Measurements from ENCODE around the gene ABCA1. TPM values are rescaled to one million over a fixed set of nuclear protein-coding genes. Genes with fewer than 3 reads are reported as not detected.

ABCA1 gene
- polyA plus RNA-seq, 1 experiment, result 36.2 TPM

GRCh38 chr9:104896131-104896530 lies 31.8 kb downstream of the ABCA1 start:
- Histone ChIP-seq H3K27me3 (ENCODE audit: control insufficient read depth, insufficient read depth, low read length) (no peaks in the 10 kb centered on the region), H3K36me3 (ENCODE audit: control insufficient read depth, insufficient read depth, low read length) (no peaks in the 10 kb centered on the region; the same call in 1 of the 2 replicates), H3K4me3 (ENCODE audit: low read depth, low read length) (no peak overlapping the region)
- ChIA-PET CTCF (interaction anchor here (1.6 kb wide), 2 partner anchors 14 to 33 kb away, joined by 4 to 5 read pairs; no protein-coding TSS in a partner anchor), POLR2A (no interaction called here)
- no peak for TF ChIP-seq CTCF (IDR thresholded peaks at IDR 0.05; ENCODE audit: insufficient read depth, low read depth, low read length)
- no peak for DNase-seq (ENCODE audit: low read depth)

- POLR2A ChIA-PET, result no interaction called here
- CTCF ChIA-PET, result interaction anchor here (1.6 kb wide), 2 partner anchors 15 to 32 kb away, joined by 4 to 5 read pairs; no protein-coding TSS in a partner anchor
- Histone ChIP-seq H3K27me3 (ENCODE audit: control insufficient read depth, insufficient read depth, low read length) (no peaks in the 10 kb centered on the region), H3K4me3 (ENCODE audit: low read depth, low read length) (no peak overlapping the region), H3K36me3 (ENCODE audit: control insufficient read depth, insufficient read depth, low read length) (no peaks in the 10 kb centered on the region; the same call in 1 of the 2 replicates)
- DNase-seq (ENCODE audit: low read depth), result peak; percentile 89
- no peak for TF ChIP-seq CTCF (IDR thresholded peaks at IDR 0.05; ENCODE audit: insufficient read depth, low read depth, low read length)
These were observed 32.4 kb downstream of the ABCA1 start for GRCh38 chr9:104895572-104895971.

GRCh38 chr9:104892701-104893100 lies 35.3 kb downstream of the ABCA1 start:
- H3K4me3 ChIP-seq (ENCODE audit: low read depth, low read length), result no peak overlapping the region
- H3K27me3 ChIP-seq (ENCODE audit: control insufficient read depth, insufficient read depth, low read length), result no peaks in the 10 kb centered on the region
- CTCF ChIA-PET, result interaction anchor here (0.6 kb wide), 2 partner anchors 29 to 205 kb away, joined by 3 read pairs; no protein-coding TSS in a partner anchor
- no peak for TF ChIP-seq CTCF (IDR thresholded peaks at IDR 0.05; ENCODE audit: insufficient read depth, low read depth, low read length)
- no peak for DNase-seq (ENCODE audit: low read depth)
- peaks cover 3% of the 10 kb centered on the region; the same call in 1 of the 2 replicates for H3K36me3 ChIP-seq (ENCODE audit: control insufficient read depth, insufficient read depth, low read length)
- POLR2A ChIA-PET, result interaction anchor here (0.7 kb wide), 1 partner anchor 17 kb away, joined by 4 read pairs; no protein-coding TSS in a partner anchor

GRCh38 chr9:104890433-104890770 lies 37.6 kb downstream of the ABCA1 start:
- peaks cover 4% of the 10 kb centered on the region for H3K36me3 ChIP-seq (ENCODE audit: control insufficient read depth, insufficient read depth, low read length)
- ChIA-PET POLR2A (no interaction called here), CTCF (no interaction called here)
- TF ChIP-seq CTCF (IDR thresholded peaks at IDR 0.05; ENCODE audit: insufficient read depth, low read depth, low read length), result no peak
- no peak for DNase-seq (ENCODE audit: low read depth)
- no peak overlapping the region for H3K4me3 ChIP-seq (ENCODE audit: low read depth, low read length)
- no peaks in the 10 kb centered on the region for H3K27me3 ChIP-seq (ENCODE audit: control insufficient read depth, insufficient read depth, low read length)

- Histone ChIP-seq H3K27me3 (ENCODE audit: control insufficient read depth, insufficient read depth, low read length) (no peaks in the 10 kb centered on the region), H3K4me3 (ENCODE audit: low read depth, low read length) (no peak overlapping the region), H3K36me3 (ENCODE audit: control insufficient read depth, insufficient read depth, low read length) (peaks cover 22% of the 10 kb centered on the region)
- ChIA-PET CTCF (interaction anchor here (1.1 kb wide), 1 partner anchor 8 kb away, joined by 3 read pairs; no protein-coding TSS in a partner anchor), POLR2A (no interaction called here)
- TF ChIP-seq CTCF (IDR thresholded peaks at IDR 0.05; ENCODE audit: insufficient read depth, low read depth, low read length), result no peak
- DNase-seq (ENCODE audit: low read depth), result no peak
These were observed 41.9 kb downstream of the ABCA1 start for GRCh38 chr9:104885818-104886709.

Data from BJ (cell line).